ENCODE data around the gene GAGE10.

Gene GAGE10, protein sequence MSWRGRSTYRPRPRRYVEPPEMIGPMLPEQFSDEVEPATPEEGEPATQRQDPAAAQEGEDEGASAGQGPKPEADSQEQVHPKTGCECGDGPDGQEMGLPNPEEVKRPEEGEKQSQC

DNA sequence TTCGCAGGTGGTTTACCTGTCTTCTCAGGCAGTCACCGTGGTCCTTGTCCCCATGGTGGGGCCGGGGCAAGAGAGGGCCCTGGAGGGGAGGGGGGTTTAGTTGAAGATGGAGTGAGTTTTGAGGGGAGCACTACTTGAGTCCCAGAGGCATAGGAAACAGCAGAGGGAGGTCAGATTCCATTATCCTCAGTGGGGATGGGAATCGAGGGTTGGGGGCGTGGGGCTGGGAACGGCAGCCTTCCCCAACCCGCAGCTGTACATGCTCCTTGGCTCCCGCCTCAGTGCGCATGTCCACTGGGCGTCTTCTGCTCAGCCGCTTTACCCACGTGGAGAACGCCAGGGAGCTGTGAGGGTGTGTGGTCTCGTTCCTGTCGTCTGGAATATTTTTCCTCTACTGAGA lies at the start of gene GAGE10:
GAGE10 (plus strand) TSS at position 301 of the 400 bp plus-strand sequence. CDS start 1,214 bp downstream, outside the sequence.
- no peak for TF ChIP-seq CTCF (IDR thresholded peaks at IDR 0.05; ENCODE audit: low read depth, low read length)
- no peak within 1 kb of the TSS for H3K4me3 ChIP-seq (replicated peaks in 1 of 2; ENCODE audit: low read depth in 2 of 2, low read length in 2 of 2)
- DNase-seq (ENCODE audit: low read depth in 2 of 2): no peak

GRCh38 chrX:49254639-49255038 lies 48.8 kb upstream of the GAGE10 start:
- H3K4me3 ChIP-seq (replicated peaks in 1 of 2; ENCODE audit: low read depth in 2 of 2, low read length in 2 of 2): no peak overlapping the region
- no peak for DNase-seq (ENCODE audit: low read depth in 2 of 2)
- TF ChIP-seq CTCF (IDR thresholded peaks at IDR 0.05; ENCODE audit: low read depth, low read length): no peak

GRCh38 chrX:49256268-49256995 lies 47.0 kb upstream of the GAGE10 start:
- no peak for TF ChIP-seq CTCF (IDR thresholded peaks at IDR 0.05; ENCODE audit: low read depth, low read length)
- no peak for DNase-seq (ENCODE audit: low read depth in 2 of 2)
- H3K4me3 ChIP-seq (replicated peaks in 1 of 2; ENCODE audit: low read depth in 2 of 2, low read length in 2 of 2): no peak overlapping the region

DNA sequence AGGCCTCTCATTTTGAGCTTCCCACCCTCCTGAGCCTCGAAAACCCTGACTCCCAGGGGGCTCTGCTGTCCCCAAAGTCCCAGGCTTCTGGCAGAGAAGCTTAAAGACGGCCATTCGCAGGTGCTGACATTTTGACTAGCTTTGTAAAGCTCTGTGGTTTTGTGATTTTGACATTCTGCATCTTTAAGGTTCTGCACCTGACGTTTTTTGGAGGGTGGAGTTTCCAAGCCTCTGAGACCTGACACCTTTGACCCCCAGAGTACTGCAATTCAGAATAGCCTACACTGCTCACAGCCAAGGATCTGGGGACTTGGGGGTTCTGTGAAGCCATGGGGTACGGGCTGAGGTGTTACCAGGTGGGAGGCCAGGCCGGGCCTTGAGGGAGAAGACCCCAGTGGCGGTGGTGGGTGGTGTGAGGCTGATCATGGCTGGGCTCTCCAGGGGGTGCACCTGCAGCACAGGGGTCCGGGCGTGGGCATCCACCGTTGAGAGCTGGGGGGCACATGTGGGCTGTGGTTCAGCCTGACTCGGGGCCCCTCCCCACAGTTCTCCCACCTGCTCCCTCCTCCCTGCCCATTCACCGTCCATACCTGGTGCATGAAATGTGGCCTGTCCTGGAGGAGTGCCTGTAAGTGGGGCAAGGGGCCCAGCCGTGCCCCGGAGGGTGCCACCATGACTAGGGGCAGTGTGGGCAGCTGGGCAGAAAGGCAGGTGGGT lies 46.2 kb upstream of the GAGE10 start:
- DNase-seq (ENCODE audit: low read depth in 2 of 2): no peak
- H3K4me3 ChIP-seq (replicated peaks in 1 of 2; ENCODE audit: low read depth in 2 of 2, low read length in 2 of 2): no peak overlapping the region
- no peak for TF ChIP-seq CTCF (IDR thresholded peaks at IDR 0.05; ENCODE audit: low read depth, low read length)

- DNase-seq (ENCODE audit: low read depth in 2 of 2): no peak
- H3K4me3 ChIP-seq (replicated peaks in 1 of 2; ENCODE audit: low read depth in 2 of 2, low read length in 2 of 2): no peak overlapping the region
- TF ChIP-seq CTCF (IDR thresholded peaks at IDR 0.05; ENCODE audit: low read depth, low read length): no peak
Measured at GRCh38 chrX:49257846-49258748, 45.3 kb upstream of the GAGE10 start.

DNA sequence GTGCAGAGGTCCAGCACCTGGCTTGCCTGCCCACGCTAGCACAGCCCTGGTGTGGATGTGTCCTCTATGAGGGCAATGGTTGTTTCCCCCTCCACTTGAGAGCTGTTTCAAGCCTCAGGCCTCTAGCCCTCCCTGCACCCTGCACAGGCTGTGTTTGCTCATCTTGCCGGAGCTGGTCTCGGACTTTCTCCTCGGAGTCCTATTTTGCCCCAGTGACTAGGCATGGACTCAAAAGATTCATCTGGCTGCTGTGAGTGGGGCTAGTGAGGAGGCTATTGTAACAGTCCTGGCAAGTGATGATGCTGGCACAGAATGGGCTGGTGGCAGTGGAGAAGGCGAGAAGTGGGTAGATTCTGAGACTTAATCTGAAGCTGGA lies 44.7 kb upstream of the GAGE10 start:
- no peak for TF ChIP-seq CTCF (IDR thresholded peaks at IDR 0.05; ENCODE audit: low read depth, low read length)
- H3K4me3 ChIP-seq (replicated peaks in 1 of 2; ENCODE audit: low read depth in 2 of 2, low read length in 2 of 2): no peak overlapping the region
- DNase-seq (ENCODE audit: low read depth in 2 of 2): no peak

All from cardiac fibroblast (primary cell).